HFF-Myc (cell line): ENCODE measurements around the gene SORCS2.

Source experiments
- DNase-seq: peaks from one replicate; pipeline ENCODE4 v3.0.0-alpha.2; 2011; ENCODE audit warnings: low read depth; ENCODE audit errors: extremely low read depth
- H3K4me3 ChIP-seq: replicated peaks from 2 replicates; pipeline ENCODE4 v1.5.1; 2011; ENCODE audit warnings: low read depth, mild to moderate bottlenecking, control low read depth, low read length
- TF ChIP-seq, protein P1 (sequence below): IDR thresholded peaks from 2 replicates; pipeline ENCODE4 v1.5.1; 2012; ENCODE audit warnings: mild to moderate bottlenecking, low read depth, low read length, control low read depth; ENCODE audit errors: missing control alignments

The SORCS2 gene

DNA sequence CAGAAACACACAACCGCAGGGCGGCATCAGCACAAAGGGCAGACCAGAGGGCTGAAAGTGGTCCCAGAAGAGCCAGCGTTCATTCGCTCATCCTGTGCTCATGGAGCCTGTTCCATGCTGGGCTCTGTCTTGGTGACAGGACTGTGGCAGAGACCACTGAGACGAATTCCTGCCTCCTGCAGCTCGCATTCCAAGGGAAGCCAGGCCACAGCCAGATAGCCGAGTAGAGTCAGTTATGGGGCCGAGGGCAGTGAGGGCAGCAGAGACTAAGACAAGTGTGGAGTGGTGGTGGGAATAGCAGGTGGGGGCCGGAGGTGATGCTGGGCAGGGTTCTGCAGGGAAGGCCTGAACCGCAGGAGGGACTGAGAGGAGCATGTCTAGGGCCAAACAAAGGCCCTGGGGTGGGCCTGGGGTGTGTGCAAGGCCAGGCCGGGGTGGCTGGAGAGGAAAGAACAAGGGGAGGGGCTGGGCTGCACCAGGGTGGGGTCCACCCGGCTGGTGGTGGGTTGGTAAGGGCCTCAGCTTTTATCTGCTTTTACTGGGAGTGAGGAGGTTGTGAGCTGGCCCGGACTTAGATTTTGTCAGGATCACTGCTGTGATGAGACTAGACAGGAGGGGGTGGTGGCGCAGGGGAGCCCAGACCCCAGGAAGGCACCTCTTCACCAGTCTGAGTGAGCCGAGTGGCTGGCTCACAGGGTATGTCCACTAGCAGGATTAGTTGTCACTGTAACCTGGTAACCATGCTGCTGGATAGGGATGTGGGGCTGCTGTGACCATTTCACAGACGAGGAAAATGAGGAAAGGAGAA, 236.1 kb downstream of the SORCS2 start:
- H3K4me3 ChIP-seq, result no peak overlapping the region
- TF ChIP-seq, protein P1, sequence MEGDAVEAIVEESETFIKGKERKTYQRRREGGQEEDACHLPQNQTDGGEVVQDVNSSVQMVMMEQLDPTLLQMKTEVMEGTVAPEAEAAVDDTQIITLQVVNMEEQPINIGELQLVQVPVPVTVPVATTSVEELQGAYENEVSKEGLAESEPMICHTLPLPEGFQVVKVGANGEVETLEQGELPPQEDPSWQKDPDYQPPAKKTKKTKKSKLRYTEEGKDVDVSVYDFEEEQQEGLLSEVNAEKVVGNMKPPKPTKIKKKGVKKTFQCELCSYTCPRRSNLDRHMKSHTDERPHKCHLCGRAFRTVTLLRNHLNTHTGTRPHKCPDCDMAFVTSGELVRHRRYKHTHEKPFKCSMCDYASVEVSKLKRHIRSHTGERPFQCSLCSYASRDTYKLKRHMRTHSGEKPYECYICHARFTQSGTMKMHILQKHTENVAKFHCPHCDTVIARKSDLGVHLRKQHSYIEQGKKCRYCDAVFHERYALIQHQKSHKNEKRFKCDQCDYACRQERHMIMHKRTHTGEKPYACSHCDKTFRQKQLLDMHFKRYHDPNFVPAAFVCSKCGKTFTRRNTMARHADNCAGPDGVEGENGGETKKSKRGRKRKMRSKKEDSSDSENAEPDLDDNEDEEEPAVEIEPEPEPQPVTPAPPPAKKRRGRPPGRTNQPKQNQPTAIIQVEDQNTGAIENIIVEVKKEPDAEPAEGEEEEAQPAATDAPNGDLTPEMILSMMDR, result no peak
- no peak for DNase-seq

DNA sequence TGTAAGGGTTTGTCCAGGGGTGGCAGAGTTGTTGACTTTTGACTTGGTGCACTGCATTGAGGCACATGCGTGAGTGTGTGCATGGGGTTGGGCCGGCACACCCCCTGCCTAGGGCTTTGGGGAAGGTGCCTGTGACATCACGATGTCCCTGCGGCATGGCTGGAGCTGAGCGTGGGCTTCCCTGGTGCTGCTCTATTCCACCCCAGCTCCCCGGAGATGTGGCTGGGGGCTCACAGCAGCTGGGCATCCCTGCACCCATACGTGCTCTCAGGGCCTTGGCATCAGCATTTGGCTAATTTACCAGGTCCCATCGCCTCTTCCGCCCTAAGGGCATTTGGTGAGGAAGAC, 236.7 kb downstream of the SORCS2 start:
- DNase-seq, result no peak
- no peak overlapping the region for H3K4me3 ChIP-seq
- TF ChIP-seq, protein P1, result no peak

DNA sequence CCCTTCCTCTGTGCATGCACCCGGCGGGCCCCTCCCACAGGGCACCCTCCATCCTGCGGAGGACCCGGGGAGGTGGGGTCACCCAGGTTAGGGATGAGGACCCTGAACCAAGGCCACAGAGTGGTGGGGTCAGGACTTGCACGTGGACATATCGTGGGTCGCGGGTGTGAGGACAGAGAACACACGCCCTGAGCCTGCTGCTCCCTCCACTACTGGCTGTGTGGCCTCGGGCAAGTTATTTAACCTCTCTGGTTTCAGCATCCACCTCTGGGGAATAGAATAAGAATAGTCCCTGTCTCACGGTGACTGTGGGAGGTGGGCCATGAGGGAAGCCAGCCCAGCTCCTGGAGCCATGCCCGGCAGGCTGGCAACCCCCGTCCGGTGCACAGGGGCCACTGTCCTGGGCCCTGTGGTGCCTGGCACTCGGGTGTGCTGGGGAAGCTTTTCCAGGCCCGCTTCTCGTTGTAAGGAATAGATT, 237.3 kb downstream of the SORCS2 start:
- TF ChIP-seq, protein P1, result no peak
- H3K4me3 ChIP-seq, result no peak overlapping the region
- no peak for DNase-seq

DNA sequence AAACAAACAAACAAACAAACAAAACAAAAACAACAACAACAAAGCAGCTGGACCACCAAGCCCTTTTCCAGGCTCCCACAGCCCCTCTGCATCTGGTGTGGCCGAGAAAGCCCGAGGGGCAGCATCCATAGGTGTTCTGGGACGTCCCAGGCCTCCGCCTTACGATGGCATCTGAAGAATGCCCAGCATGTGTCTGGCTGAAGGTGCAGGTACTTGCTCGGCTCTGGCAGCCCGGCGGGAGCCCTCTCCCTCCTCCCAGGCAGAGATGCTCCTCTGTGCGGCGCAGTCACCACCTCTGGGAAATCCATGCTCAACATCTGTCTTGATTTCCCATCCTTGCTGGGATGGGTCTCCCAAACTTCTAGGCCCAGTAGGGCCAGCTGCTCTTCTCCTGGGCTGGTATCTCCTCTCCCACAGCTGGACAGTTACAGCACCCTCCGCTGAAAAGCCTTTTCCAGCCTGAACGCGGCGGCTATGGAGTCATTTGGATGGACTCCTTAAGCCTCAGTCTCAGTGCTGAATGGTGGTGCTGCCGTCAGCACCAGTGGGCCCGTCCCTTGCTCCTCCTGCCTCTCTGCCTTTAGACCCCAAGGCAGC, 238.1 kb downstream of the SORCS2 start:
- TF ChIP-seq, protein P1, result no peak
- DNase-seq, result no peak
- no peak overlapping the region for H3K4me3 ChIP-seq

DNA sequence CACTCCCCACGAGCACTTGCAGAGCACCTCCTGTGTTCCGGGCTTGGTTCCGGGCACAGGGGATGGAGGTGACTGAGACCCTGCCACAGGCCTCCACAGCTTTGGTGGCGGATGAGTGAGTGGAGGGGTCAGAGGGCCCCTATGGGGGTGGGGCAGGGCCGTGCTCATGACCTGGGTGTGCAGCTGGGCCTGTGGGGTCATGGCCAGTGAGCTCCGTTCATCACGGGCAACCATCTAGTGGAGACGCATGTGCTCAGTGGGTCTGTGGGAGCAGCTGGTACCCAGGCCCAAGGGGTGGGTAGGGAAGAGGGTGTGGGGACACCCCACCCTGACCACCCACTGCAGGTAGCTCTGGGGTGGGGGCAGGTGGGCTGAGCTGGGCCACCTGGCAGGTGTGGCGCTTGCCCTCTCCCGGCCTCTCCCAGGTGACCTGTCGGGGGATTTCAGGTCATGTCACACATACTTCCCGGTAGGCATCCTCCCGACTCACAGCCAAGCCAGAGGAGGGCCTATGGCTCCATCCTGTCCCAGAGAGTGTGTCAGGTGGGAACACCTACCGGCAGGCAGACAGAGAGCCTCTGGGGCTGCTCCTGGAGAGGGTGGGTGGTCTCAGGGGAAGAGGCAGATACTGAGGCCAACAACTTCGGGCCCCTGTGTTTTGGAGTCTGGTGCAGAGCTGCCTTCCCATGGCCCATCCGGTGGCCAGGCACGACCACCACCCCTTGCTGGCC, 238.8 kb downstream of the SORCS2 start:
- TF ChIP-seq, protein P1, result no peak
- H3K4me3 ChIP-seq, result no peak overlapping the region

DNA sequence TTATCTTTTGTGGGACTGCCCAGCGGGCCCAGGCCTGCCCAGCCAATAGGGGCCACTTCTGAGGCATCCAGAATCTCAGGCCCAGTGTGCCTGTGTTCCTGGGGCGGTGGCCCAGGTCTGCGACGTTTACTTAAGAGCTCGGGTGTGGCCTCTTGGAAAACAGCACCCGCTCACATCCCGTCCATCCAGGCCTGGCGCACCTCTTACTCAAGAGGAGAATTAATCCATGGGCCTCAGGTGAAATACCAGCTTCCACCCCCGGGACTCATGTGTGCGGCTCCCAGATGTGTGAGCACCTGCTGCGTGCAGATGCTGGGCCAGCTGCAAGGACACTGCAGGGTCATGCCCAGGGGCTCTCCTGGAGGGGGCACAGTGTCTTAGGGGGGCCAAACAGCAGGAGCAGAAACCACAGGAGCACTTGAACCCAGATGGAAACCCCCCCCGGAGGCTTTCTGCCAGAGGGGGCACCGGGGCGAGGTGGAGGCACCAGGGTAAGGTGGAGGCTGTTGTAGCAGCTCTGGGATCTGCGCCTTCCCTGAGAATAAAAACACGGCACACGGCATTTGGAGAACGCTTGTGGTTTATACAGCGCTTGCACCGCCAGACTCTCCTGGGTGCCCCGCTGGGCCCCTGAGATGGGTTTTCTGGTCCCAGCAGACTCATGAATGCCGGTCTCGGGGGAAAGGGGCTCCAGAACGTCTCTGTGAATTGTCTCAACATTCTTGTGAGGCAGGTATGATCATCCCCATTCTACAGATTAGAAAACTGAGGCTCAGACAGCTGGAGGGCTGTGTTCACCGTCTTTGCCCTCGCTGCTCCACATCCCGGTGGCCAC, 239.6 kb downstream of the SORCS2 start:
- H3K4me3 ChIP-seq, result no peak overlapping the region
- TF ChIP-seq, protein P1, result no peak
- no peak for DNase-seq

More for the DNA sequence above, 238.8 kb downstream of the SORCS2 start:
- DNase-seq, result no peak
